Measurements from ENCODE around the gene UCHL5. TPM values are rescaled to one million over a fixed set of nuclear protein-coding genes. Genes with fewer than 3 reads are reported as not detected.

Gene UCHL5
- total RNA-seq, 1 experiment from 2014 or later = 49.3 TPM

DNA sequence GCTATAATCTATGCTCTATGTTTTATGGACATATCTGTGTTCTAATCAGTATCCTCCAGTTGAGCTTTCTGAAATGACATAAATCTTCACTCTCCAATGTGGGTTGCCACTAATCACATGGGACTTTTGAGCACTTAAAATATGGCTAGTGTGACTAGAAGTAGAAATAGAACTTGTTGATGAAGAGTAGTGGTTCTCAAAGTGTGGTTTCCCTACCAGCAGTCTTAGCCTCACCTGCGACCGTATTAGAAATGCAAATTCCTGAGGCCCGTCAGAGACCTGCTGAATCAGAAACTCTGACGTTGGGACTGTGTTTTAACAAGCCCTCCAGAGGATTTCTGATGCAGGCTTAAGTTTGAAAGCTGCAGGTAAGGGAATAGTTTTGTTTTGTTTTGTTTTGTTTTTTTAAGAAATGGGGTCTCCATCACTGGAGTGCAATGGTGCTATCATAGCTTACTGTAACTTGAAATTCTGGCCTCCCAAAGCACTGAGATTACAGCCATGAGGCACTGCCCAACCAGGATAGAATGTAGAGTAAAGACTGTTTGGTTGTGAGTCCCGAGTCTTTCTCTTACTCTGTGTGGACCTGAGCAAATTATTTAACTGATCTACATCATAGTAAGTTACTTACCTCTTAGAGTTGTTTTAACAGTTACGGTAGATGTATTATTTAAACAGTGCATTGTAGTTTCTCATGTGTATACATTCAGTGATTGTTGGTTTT, 24.4 kb upstream of the UCHL5 start:
- H3K4me2 ChIP-seq = no peak overlapping the region
- no peaks in the 10 kb centered on the region; the same call in 1 of the 2 replicates for H3K9me3 ChIP-seq (ENCODE audit: insufficient read depth, low read depth)
- H3K79me2 ChIP-seq (ENCODE audit: low read depth) = no peaks in the 10 kb centered on the region
- no peak overlapping the region for H2AFZ ChIP-seq
- H3K4me1 ChIP-seq (replicated peaks; ENCODE audit: insufficient read depth) = no peaks in the 10 kb centered on the region
- no peaks in the 10 kb centered on the region for H3K9me2 ChIP-seq (ENCODE audit: insufficient read depth)
- no peak overlapping the region for H3K27ac ChIP-seq
- no peak for DNase-seq
- peaks cover 38% of the 10 kb centered on the region for H3K36me3 ChIP-seq (ENCODE audit: low read depth)
- no TSS peak for BruUV-seq (replicated peaks)
- no peaks in the 10 kb centered on the region for H4K20me1 ChIP-seq (ENCODE audit: insufficient read depth)
- TF ChIP-seq, protein P1, sequence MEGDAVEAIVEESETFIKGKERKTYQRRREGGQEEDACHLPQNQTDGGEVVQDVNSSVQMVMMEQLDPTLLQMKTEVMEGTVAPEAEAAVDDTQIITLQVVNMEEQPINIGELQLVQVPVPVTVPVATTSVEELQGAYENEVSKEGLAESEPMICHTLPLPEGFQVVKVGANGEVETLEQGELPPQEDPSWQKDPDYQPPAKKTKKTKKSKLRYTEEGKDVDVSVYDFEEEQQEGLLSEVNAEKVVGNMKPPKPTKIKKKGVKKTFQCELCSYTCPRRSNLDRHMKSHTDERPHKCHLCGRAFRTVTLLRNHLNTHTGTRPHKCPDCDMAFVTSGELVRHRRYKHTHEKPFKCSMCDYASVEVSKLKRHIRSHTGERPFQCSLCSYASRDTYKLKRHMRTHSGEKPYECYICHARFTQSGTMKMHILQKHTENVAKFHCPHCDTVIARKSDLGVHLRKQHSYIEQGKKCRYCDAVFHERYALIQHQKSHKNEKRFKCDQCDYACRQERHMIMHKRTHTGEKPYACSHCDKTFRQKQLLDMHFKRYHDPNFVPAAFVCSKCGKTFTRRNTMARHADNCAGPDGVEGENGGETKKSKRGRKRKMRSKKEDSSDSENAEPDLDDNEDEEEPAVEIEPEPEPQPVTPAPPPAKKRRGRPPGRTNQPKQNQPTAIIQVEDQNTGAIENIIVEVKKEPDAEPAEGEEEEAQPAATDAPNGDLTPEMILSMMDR (conservative IDR thresholded peaks at IDR 0.05) = no peak
- no peak for TF ChIP-seq EZH2 (IDR thresholded peaks at IDR 0.05; ENCODE audit: low read depth)
- H3F3A ChIP-seq (ENCODE audit: insufficient read depth, low read depth) = no peaks in the 10 kb centered on the region
- POLR2A ChIA-PET (ENCODE audit: unreplicated experiment) = no interaction called here
- intact Hi-C loops (cut with micrococcal nuclease; ENCODE audit: unreplicated experiment) = no loop called here
- H3K27me3 ChIP-seq (ENCODE audit: insufficient read depth, low read depth) = no peaks in the 10 kb centered on the region
- CTCF ChIA-PET = no interaction called here
- H3K4me3 ChIP-seq = no peak overlapping the region

DNA sequence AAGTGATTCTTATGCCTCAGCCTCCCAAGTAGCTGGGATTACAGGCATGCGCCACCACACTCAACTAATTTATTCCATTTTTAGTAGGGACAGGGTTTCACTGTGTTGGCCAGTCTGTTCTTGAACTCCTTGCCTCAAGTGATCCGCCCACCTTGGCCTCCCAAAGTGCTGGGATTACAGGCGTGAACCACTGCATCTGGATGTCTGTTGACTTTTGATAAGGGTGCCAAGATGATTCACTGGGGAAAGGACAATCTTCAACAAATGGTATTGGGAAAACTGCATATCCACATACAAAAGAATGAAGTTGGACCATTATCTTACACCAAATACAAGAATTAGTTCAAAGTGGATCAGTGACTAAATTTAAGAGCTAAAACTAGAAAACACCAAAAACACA, 20.0 kb upstream of the UCHL5 start:
- POLR2A ChIA-PET (ENCODE audit: unreplicated experiment) = no interaction called here
- Histone ChIP-seq H3K27ac (no peak overlapping the region), H3K27me3 (ENCODE audit: insufficient read depth, low read depth) (no peaks in the 10 kb centered on the region), H3K9me3 (ENCODE audit: insufficient read depth, low read depth) (no peaks in the 10 kb centered on the region; the same call in 1 of the 2 replicates), H3K4me1 (replicated peaks; ENCODE audit: insufficient read depth) (no peaks in the 10 kb centered on the region), H4K20me1 (ENCODE audit: insufficient read depth) (no peaks in the 10 kb centered on the region), H3K79me2 (ENCODE audit: low read depth) (no peaks in the 10 kb centered on the region), H3K4me2 (no peak overlapping the region), H3K4me3 (no peak overlapping the region), H2AFZ (no peak overlapping the region), H3F3A (ENCODE audit: insufficient read depth, low read depth) (no peaks in the 10 kb centered on the region), H3K36me3 (ENCODE audit: low read depth) (peaks cover 53% of the 10 kb centered on the region), H3K9me2 (ENCODE audit: insufficient read depth) (no peaks in the 10 kb centered on the region)
- DNase-seq = no peak
- no TSS peak for BruUV-seq (replicated peaks)
- TF ChIP-seq, protein P1 (conservative IDR thresholded peaks at IDR 0.05) = no peak
- TF ChIP-seq EZH2 (IDR thresholded peaks at IDR 0.05; ENCODE audit: low read depth) = no peak
- CTCF ChIA-PET = no interaction called here
- intact Hi-C loops (cut with micrococcal nuclease; ENCODE audit: unreplicated experiment) = no loop called here

GRCh38 chr1:193077991-193078390, 18.8 kb upstream of the UCHL5 start:
- no peak overlapping the region for H3K27ac ChIP-seq
- no peak overlapping the region for H2AFZ ChIP-seq
- H3K27me3 ChIP-seq (ENCODE audit: insufficient read depth, low read depth) = no peaks in the 10 kb centered on the region
- H3F3A ChIP-seq (ENCODE audit: insufficient read depth, low read depth) = no peaks in the 10 kb centered on the region
- H3K79me2 ChIP-seq (ENCODE audit: low read depth) = 0 out of 2 replicates have a peak, but pooled peaks cover 4% of the 10 kb centered on the region
- no peak overlapping the region for H3K4me2 ChIP-seq
- no peaks in the 10 kb centered on the region for H3K4me1 ChIP-seq (replicated peaks; ENCODE audit: insufficient read depth)
- H4K20me1 ChIP-seq (ENCODE audit: insufficient read depth) = no peaks in the 10 kb centered on the region
- intact Hi-C loops (cut with micrococcal nuclease; ENCODE audit: unreplicated experiment) = no loop called here
- TF ChIP-seq, protein P1 (conservative IDR thresholded peaks at IDR 0.05) = no peak
- TF ChIP-seq EZH2 (IDR thresholded peaks at IDR 0.05; ENCODE audit: low read depth) = no peak
- POLR2A ChIA-PET (ENCODE audit: unreplicated experiment) = no interaction called here
- peaks cover 47% of the 10 kb centered on the region for H3K36me3 ChIP-seq (ENCODE audit: low read depth)
- BruUV-seq (replicated peaks) = no TSS peak
- no peak for DNase-seq
- no peaks in the 10 kb centered on the region for H3K9me2 ChIP-seq (ENCODE audit: insufficient read depth)
- H3K9me3 ChIP-seq (ENCODE audit: insufficient read depth, low read depth) = no peaks in the 10 kb centered on the region; the same call in 1 of the 2 replicates
- no peak overlapping the region for H3K4me3 ChIP-seq
- CTCF ChIA-PET = no interaction called here
